ENCODE results near the gene NAT16. TPM values are rescaled to one million over a fixed set of nuclear protein-coding genes. Genes with fewer than 3 reads are reported as not detected.

Gene NAT16
- total RNA-seq, 5 donors from 2014 or later (not counting 1 experiment from before 2014, with no cell fraction given) = not detected

DNA sequence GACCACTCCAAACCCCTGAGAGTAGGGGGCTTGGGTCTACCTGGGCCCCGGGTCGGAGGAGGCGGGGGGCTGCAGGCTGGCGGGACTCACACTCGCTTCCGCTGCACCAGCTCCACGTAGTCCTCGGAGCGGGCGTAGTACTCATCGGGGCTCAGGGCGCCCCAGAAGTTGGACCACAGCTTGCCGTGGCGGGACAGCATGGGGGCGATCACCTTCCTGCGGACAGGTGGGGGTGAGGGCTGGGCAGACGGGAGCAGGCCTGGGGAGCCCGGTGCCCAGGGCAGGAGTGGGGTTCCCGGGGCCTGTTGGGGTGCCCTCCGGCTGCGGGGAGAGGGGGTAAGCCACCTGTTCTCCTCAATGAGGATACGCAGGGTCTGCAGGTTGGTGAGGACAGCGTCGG, 31.4 kb upstream of the NAT16 start:
- ChIA-PET CTCF (no interaction called here), POLR2A (no interaction called here)
- H3K36me3 ChIP-seq (ENCODE audit: control insufficient read depth in 2 of 2, extremely low read depth in 1 of 2, insufficient read depth in 1 of 2, low read length in 1 of 2) = peaks cover 18 to 27% of the 10 kb centered on the region in 2 donors

DNA sequence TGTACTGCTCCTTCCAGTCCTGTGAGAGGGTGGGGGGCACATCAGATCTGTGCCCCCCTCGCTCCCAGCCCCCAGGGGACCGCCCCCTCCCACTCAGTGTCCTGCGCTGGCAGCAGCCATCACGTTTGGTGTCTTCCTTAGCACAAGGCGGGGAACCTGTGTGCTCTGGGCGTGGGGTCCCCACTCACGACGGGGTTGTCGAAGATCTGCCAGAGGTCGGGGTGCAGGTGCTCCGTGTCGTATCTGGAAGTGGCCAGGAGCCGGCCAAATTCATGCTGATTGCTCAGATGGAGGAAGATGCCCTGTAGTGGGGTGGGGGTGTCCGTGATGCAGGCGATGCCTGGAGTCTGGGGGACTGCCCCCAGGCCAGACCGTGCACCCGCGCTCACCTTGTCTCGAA, 30.1 kb upstream of the NAT16 start:
- POLR2A ChIA-PET = no interaction called here
- H3K27me3 Mint-ChIP-seq = no peaks in the 10 kb centered on the region

More for the DNA sequence above, 31.4 kb upstream of the NAT16 start:
- H3K36me3 Mint-ChIP-seq = peaks cover 17% of the 10 kb centered on the region
- Histone ChIP-seq H3K9me3 (no peaks in the 10 kb centered on the region), H3K27ac (ENCODE audit: low read length) (no peak overlapping the region), H3K27me3 (replicated peaks in 1 of 2; ENCODE audit: control insufficient read depth in 2 of 2, extremely low read depth in 1 of 2, insufficient read depth in 2 of 2, low read length in 1 of 2) (no peaks in the 10 kb centered on the region), H3K4me3 (ENCODE audit: control insufficient read depth in 1 of 2, extremely low read depth in 1 of 2, low read length in 1 of 2) (no peak overlapping the region), H3K4me1 (ENCODE audit: control insufficient read depth in 1 of 2, extremely low read depth in 1 of 2, insufficient read depth in 2 of 2, low read length in 2 of 2) (peaks cover 0 to 9% of the 10 kb centered on the region in 2 experiments)
- no peak for DNase-seq
- no peak overlapping the region for H3K4me3 Mint-ChIP-seq
- WGBS (ENCODE audit: insufficient coverage) = 95% methylated on average over 22 of the region's 24 CpGs
- H3K9me3 Mint-ChIP-seq = no peaks in the 10 kb centered on the region
- no peaks in the 10 kb centered on the region for H3K27me3 Mint-ChIP-seq
- no peak overlapping the region for H3K27ac Mint-ChIP-seq
- ATAC-seq (replicated peaks in 1 of 4) = no peak
- peaks cover 4 to 10% (median 9%) of the 10 kb centered on the region in 3 donors for H3K4me1 Mint-ChIP-seq

DNA sequence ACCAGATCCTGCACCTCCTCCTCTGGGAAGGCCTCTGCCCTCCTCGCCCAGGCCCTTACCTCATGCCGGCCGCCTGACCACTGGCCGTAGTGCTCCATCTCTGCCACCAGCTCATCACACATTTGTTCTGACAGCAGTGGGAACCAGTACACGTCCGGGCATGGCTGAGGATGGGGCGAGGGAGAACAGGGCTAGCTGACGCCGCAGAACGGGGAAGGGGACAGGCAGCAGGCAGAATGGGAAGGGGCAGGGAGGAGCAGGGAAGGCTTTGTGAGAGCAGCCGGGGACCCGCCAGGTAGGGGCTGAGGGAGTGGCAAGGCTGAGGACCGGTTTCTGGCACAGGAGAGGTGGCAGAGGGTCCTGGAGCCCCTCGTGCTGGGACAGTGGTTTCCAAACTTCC, 28.7 kb upstream of the NAT16 start:
- Mint-ChIP-seq H3K9me3 (no peaks in the 10 kb centered on the region), H3K4me1 (peaks cover 0 to 5% (median 5%) of the 10 kb centered on the region in 3 donors), H3K27me3 (peaks cover 3% of the 10 kb centered on the region in 2 donors), H3K4me3 (no peak overlapping the region), H3K27ac (no peak overlapping the region), H3K36me3 (peaks cover 24% of the 10 kb centered on the region)
- H3K4me3 ChIP-seq (ENCODE audit: control insufficient read depth in 1 of 2, extremely low read depth in 1 of 2, low read length in 1 of 2) = no peak overlapping the region
- CTCF ChIA-PET = no interaction called here
- peaks cover 0 to 1% of the 10 kb centered on the region in 2 experiments for H3K27me3 ChIP-seq (replicated peaks in 1 of 2; ENCODE audit: control insufficient read depth in 2 of 2, extremely low read depth in 1 of 2, insufficient read depth in 2 of 2, low read length in 1 of 2)
- POLR2A ChIA-PET = no interaction called here
- DNase-seq = no peak
- H3K27ac ChIP-seq (ENCODE audit: low read length) = no peak overlapping the region
- WGBS (ENCODE audit: insufficient coverage) = 90% methylated on average over 8 of the region's 14 CpGs
- H3K36me3 ChIP-seq (ENCODE audit: control insufficient read depth in 2 of 2, extremely low read depth in 1 of 2, insufficient read depth in 1 of 2, low read length in 1 of 2) = peaks cover 20 to 21% of the 10 kb centered on the region in 2 donors
- no peaks in the 10 kb centered on the region for H3K9me3 ChIP-seq
- ATAC-seq (replicated peaks in 1 of 4) = no peak
- H3K4me1 ChIP-seq (ENCODE audit: control insufficient read depth in 1 of 2, extremely low read depth in 1 of 2, insufficient read depth in 2 of 2, low read length in 2 of 2) = peaks cover 0 to 5% of the 10 kb centered on the region in 2 experiments

More for the DNA sequence above, 30.1 kb upstream of the NAT16 start:
- Histone ChIP-seq H3K36me3 (ENCODE audit: control insufficient read depth in 2 of 2, extremely low read depth in 1 of 2, insufficient read depth in 1 of 2, low read length in 1 of 2) (peaks cover 25% of the 10 kb centered on the region in 2 donors), H3K27ac (ENCODE audit: low read length) (no peak overlapping the region), H3K4me1 (ENCODE audit: control insufficient read depth in 1 of 2, extremely low read depth in 1 of 2, insufficient read depth in 2 of 2, low read length in 2 of 2) (peaks cover 0 to 2% of the 10 kb centered on the region in 2 experiments), H3K4me3 (ENCODE audit: control insufficient read depth in 1 of 2, extremely low read depth in 1 of 2, low read length in 1 of 2) (no peak overlapping the region), H3K27me3 (replicated peaks in 1 of 2; ENCODE audit: control insufficient read depth in 2 of 2, extremely low read depth in 1 of 2, insufficient read depth in 2 of 2, low read length in 1 of 2) (no peaks in the 10 kb centered on the region), H3K9me3 (no peaks in the 10 kb centered on the region)
- peaks cover 24% of the 10 kb centered on the region for H3K36me3 Mint-ChIP-seq
- no peak overlapping the region for H3K27ac Mint-ChIP-seq
- no peak for DNase-seq
- 97% methylated on average over 6 of the region's 19 CpGs for WGBS (ENCODE audit: insufficient coverage)
- CTCF ChIA-PET = interaction anchor here in 1 of 2 donors (0.6 kb wide), 1 partner anchor 54 kb away, joined by 3 read pairs; no protein-coding TSS in a partner anchor
- no peaks in the 10 kb centered on the region for H3K9me3 Mint-ChIP-seq
- H3K4me1 Mint-ChIP-seq = no peaks in the 10 kb centered on the region
- H3K4me3 Mint-ChIP-seq = no peak overlapping the region
- no peak for ATAC-seq (replicated peaks in 1 of 4)

DNA sequence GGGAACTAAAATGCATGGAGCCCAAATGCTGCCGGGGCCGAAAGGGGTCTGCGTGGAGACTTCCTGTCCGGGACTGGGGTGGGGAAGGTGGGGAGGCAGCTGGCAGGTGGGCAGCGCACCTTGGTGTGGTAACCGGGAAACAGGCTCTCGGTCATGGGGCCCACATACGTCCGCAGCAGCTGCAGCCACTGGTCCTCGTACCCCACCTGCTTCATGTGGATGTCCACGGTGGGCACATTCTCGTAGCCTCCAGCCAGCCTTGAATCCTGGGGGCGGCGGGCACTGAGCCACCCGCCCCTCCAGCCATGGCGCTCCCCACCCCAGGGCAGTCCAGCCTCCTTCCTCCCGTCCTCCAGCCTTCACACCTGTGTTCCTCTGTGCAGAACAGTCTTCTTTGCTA, 27.4 kb upstream of the NAT16 start:
- H3K4me3 Mint-ChIP-seq = no peak overlapping the region
- H3K9me3 Mint-ChIP-seq = no peaks in the 10 kb centered on the region
- no peak overlapping the region for H3K27ac Mint-ChIP-seq
- Histone ChIP-seq H3K9me3 (no peaks in the 10 kb centered on the region), H3K27ac (ENCODE audit: low read length) (no peak overlapping the region), H3K4me1 (ENCODE audit: control insufficient read depth in 1 of 2, extremely low read depth in 1 of 2, insufficient read depth in 2 of 2, low read length in 2 of 2) (peaks cover 0 to 12% of the 10 kb centered on the region in 2 experiments), H3K27me3 (replicated peaks in 1 of 2; ENCODE audit: control insufficient read depth in 2 of 2, extremely low read depth in 1 of 2, insufficient read depth in 2 of 2, low read length in 1 of 2) (peaks cover 2 to 15% of the 10 kb centered on the region in 2 experiments), H3K4me3 (ENCODE audit: control insufficient read depth in 1 of 2, extremely low read depth in 1 of 2, low read length in 1 of 2) (no peak overlapping the region), H3K36me3 (ENCODE audit: control insufficient read depth in 2 of 2, extremely low read depth in 1 of 2, insufficient read depth in 1 of 2, low read length in 1 of 2) (peaks cover 17 to 21% of the 10 kb centered on the region in 2 donors)
- ChIA-PET POLR2A (no interaction called here), CTCF (no interaction called here)
- no peak for DNase-seq
- peaks cover 24% of the 10 kb centered on the region for H3K36me3 Mint-ChIP-seq
- H3K27me3 Mint-ChIP-seq = peaks cover 11 to 12% of the 10 kb centered on the region in 2 donors
- H3K4me1 Mint-ChIP-seq = peaks cover 7 to 12% (median 8%) of the 10 kb centered on the region in 3 donors
- no peak for ATAC-seq (replicated peaks in 1 of 4)
- 93% methylated on average over 15 of the region's 17 CpGs for WGBS (ENCODE audit: insufficient coverage)

DNA sequence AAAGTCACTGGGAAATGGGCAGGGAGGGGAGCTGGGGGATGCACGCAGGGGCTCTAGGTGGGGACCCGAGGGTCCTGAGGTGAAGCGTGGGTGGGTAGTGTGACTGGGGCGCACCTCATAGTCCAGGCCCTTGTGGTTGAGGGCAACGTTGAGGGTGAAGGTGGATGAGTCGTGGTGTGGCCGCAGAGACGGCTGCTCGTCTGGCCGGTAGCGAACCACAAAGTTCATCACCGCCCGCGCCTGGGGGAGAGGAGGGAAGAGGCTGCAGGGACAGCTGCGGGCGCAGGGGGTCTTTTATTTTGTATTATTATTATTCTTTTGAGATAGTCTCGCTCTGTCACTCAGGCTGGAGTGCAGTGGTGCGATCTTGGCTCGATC, 26.6 kb upstream of the NAT16 start:
- H3K4me1 Mint-ChIP-seq = peaks cover 8 to 12% (median 9%) of the 10 kb centered on the region in 3 donors
- no peaks in the 10 kb centered on the region for H3K9me3 Mint-ChIP-seq
- 75% methylated on average over 14 of the region's 19 CpGs for WGBS (ENCODE audit: insufficient coverage)

DNA sequence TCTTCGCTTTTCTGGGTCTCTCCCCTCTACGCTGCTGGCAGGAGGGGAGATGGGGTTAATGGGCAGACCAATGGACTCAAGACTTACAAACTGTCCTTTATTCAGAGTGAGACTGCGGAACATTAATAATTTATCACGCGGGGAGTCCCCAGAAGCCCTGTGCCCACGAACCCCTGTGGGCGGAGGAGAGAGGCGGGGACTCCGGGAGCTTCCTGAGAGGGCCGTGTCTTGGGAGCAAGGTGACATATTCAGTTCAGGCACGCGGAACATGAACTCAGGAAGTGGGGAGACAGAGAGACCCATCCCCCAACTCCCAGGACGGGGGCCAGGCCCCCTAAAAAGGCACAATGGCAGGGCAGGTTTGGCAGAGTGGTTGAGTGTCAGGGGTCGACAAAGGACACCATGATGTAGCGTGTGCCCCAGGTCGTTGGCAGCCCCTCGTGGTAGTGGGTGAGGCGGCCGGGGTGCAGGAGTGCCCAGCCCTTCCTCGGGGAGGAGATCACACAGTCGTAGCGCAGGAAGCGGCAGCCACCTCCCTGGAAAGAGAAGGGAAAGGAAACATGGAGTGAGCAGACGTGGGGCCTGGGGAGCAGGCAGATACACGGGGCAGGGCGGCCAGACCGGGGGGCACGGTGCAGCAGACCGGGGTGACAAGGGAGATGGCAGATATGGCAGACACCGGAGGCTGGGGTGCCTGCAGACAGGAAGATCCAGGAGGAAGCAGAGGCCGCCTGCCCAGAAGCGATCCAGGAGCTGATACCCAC, 26.0 kb upstream of the NAT16 start:
- Mint-ChIP-seq H3K27ac (no peak overlapping the region), H3K27me3 (peaks cover 14 to 18% of the 10 kb centered on the region in 2 donors), H3K9me3 (no peaks in the 10 kb centered on the region), H3K4me1 (peaks cover 10 to 14% (median 12%) of the 10 kb centered on the region in 3 donors), H3K4me3 (no peak overlapping the region), H3K36me3 (peaks cover 24% of the 10 kb centered on the region)
- H3K36me3 ChIP-seq (ENCODE audit: control insufficient read depth in 2 of 2, extremely low read depth in 1 of 2, insufficient read depth in 1 of 2, low read length in 1 of 2) = peaks cover 7 to 21% of the 10 kb centered on the region in 2 donors
- H3K9me3 ChIP-seq = no peaks in the 10 kb centered on the region
- H3K4me1 ChIP-seq (ENCODE audit: control insufficient read depth in 1 of 2, extremely low read depth in 1 of 2, insufficient read depth in 2 of 2, low read length in 2 of 2) = peaks cover 0 to 24% of the 10 kb centered on the region in 2 experiments
- POLR2A ChIA-PET = no interaction called here
- H3K27me3 ChIP-seq (replicated peaks in 1 of 2; ENCODE audit: control insufficient read depth in 2 of 2, extremely low read depth in 1 of 2, insufficient read depth in 2 of 2, low read length in 1 of 2) = peaks cover 2 to 28% of the 10 kb centered on the region in 2 experiments
- DNase-seq (no peak), ATAC-seq (replicated peaks in 1 of 4) (no peak)
- WGBS (ENCODE audit: insufficient coverage) = 90% methylated on average over 19 of the region's 32 CpGs
- CTCF ChIA-PET = interaction anchor here in 1 of 2 donors (2.0 kb wide), 1 partner anchor 76 kb away, joined by 4 read pairs; no protein-coding TSS in a partner anchor
- H3K4me3 ChIP-seq (ENCODE audit: control insufficient read depth in 1 of 2, extremely low read depth in 1 of 2, low read length in 1 of 2) = no peak overlapping the region
- no peak overlapping the region for H3K27ac ChIP-seq (ENCODE audit: low read length)

More for the DNA sequence above, 26.6 kb upstream of the NAT16 start:
- no peak for DNase-seq
- CTCF ChIA-PET = no interaction called here
- Histone ChIP-seq H3K36me3 (ENCODE audit: control insufficient read depth in 2 of 2, extremely low read depth in 1 of 2, insufficient read depth in 1 of 2, low read length in 1 of 2) (peaks cover 13 to 21% of the 10 kb centered on the region in 2 donors), H3K4me1 (ENCODE audit: control insufficient read depth in 1 of 2, extremely low read depth in 1 of 2, insufficient read depth in 2 of 2, low read length in 2 of 2) (peaks cover 0 to 20% of the 10 kb centered on the region in 2 experiments), H3K27ac (ENCODE audit: low read length) (no peak overlapping the region), H3K4me3 (ENCODE audit: control insufficient read depth in 1 of 2, extremely low read depth in 1 of 2, low read length in 1 of 2) (no peak overlapping the region), H3K9me3 (no peaks in the 10 kb centered on the region), H3K27me3 (replicated peaks in 1 of 2; ENCODE audit: control insufficient read depth in 2 of 2, extremely low read depth in 1 of 2, insufficient read depth in 2 of 2, low read length in 1 of 2) (peaks cover 2 to 23% of the 10 kb centered on the region in 2 experiments)
- peaks cover 12 to 14% of the 10 kb centered on the region in 2 donors for H3K27me3 Mint-ChIP-seq
- ATAC-seq (replicated peaks in 1 of 4) = no peak
- POLR2A ChIA-PET = no interaction called here
- no peak overlapping the region for H3K4me3 Mint-ChIP-seq
- peaks cover 24% of the 10 kb centered on the region for H3K36me3 Mint-ChIP-seq
- no peak overlapping the region for H3K27ac Mint-ChIP-seq

Data from T-cell (primary cell).